Endothelial cell of umbilical vein (primary cell): Measurements from ENCODE around the gene NECAB2. TPM values are rescaled to one million over a fixed set of nuclear protein-coding genes. Genes with fewer than 3 reads are reported as not detected.

ENCODE experiments used
- BruUV-seq: library from RNA; stranded (reverse); fragments of 400-500 nt; replicated peaks from 2 replicates; lab custom pipeline; 2021; lab: Mats Ljungman, UMichigan
- CTCF ChIA-PET: fragments of 300-600, 350-600 bp; sonication (Branson Sonifier 250); formaldehyde crosslinking; loops from one replicate; lab custom pipeline; 2021; ENCODE audit warnings: antibody characterized with exemption, inconsistent platforms; lab: Charles Lee
- POLR2A ChIA-PET: fragments of 300-600, 350-600 bp; sonication (Branson Sonifier 250); formaldehyde crosslinking; loops from one replicate; lab custom pipeline; 2021; ENCODE audit warnings: antibody characterized with exemption, inconsistent platforms; lab: Charles Lee
- DNase-seq: peaks from one replicate; pipeline ENCODE4 v3.0.0-alpha.2; 2011; ENCODE audit warnings: low read depth, low spot score
- FAIRE-seq: peaks from 2 replicates; lab custom pipeline; 2011; peaks lifted over from hg19 to GRCh38; lab: Jason Lieb, UNC
- H2AFZ ChIP-seq: 2 replicates; pipeline ENCODE4 v1.6.0; 2012; ENCODE audit warnings: low read depth, low read length, control low read depth, inconsistent platforms
- H3K27ac ChIP-seq: 2 replicates; pipeline ENCODE4 v1.5.1; 2011; ENCODE audit warnings: low read depth, mild to moderate bottlenecking, control low read depth, low read length, moderate library complexity; ENCODE audit not compliant: insufficient read depth
- H3K27me3 ChIP-seq, 2 experiments: 2 replicates each; pipeline versions ENCODE4 v1.6.0 to v1.6.1; 2011; ENCODE audit warnings: low read length in 2 of 2, mixed read lengths in 1 of 2; ENCODE audit not compliant: control insufficient read depth in 2 of 2, insufficient read depth in 2 of 2
- H3K36me3 ChIP-seq, 2 experiments: 2 replicates in 1 of 2; 3 replicates in 1 of 2; pipeline ENCODE4 v1.5.1; 2011; ENCODE audit warnings: low read length in 2 of 2, mild to moderate bottlenecking in 1 of 2, moderate library complexity in 1 of 2; ENCODE audit not compliant: control insufficient read depth in 2 of 2, insufficient read depth in 2 of 2; ENCODE audit errors: extremely low read depth in 1 of 2
- H3K4me1 ChIP-seq: 3 replicates; pipeline ENCODE4 v1.5.1; 2011; ENCODE audit warnings: mild to moderate bottlenecking, low read length; ENCODE audit not compliant: control insufficient read depth, insufficient read depth; ENCODE audit errors: extremely low read depth
- H3K4me2 ChIP-seq: 2 replicates; pipeline ENCODE4 v1.6.1; 2011; ENCODE audit warnings: low read length, control low read depth, mixed read lengths; ENCODE audit not compliant: insufficient read depth
- H3K4me3 ChIP-seq, 3 experiments: fragments of 200-600 bp in 1 of 3; sonication (generic), shearing (Covaris generic) in 1 of 3; replicated peaks in 1 of 3; 2 replicates each; pipeline ENCODE4 v1.5.1; 2011 to 2016; ENCODE audit warnings: control low read depth in 3 of 3, low read length in 3 of 3, mild to moderate bottlenecking in 2 of 3, inconsistent platforms in 1 of 3, low read depth in 1 of 3, moderate library complexity in 1 of 3; ENCODE audit not compliant: insufficient read depth in 1 of 3
- H3K79me2 ChIP-seq: 2 replicates; pipeline ENCODE4 v1.6.0; 2012; ENCODE audit warnings: low read length, inconsistent platforms; ENCODE audit not compliant: control insufficient read depth, insufficient read depth
- H3K9ac ChIP-seq: replicated peaks from 2 replicates; pipeline ENCODE3; 2011; ENCODE audit warnings: low read length, control low read depth; ENCODE audit not compliant: insufficient read depth; ENCODE audit errors: extremely low read depth
- H3K9me1 ChIP-seq: replicated peaks from 3 replicates; pipeline ENCODE4 v1.6.0; 2011; ENCODE audit warnings: mild to moderate bottlenecking, low read length; ENCODE audit not compliant: control insufficient read depth, insufficient read depth; ENCODE audit errors: extremely low read depth
- H3K9me3 ChIP-seq: replicated peaks from 2 replicates; pipeline ENCODE4 v1.5.1; 2012; ENCODE audit warnings: low read length, inconsistent platforms; ENCODE audit not compliant: control insufficient read depth, insufficient read depth
- H4K20me1 ChIP-seq: replicated peaks from 2 replicates; pipeline ENCODE3; 2011; ENCODE audit warnings: mild to moderate bottlenecking, low read length; ENCODE audit not compliant: control insufficient read depth, insufficient read depth; ENCODE audit errors: extremely low read depth
- EZH2 ChIP-seq: IDR thresholded peaks from 2 replicates; pipeline ENCODE4 v1.6.1; 2012; ENCODE audit warnings: borderline replicate concordance, low read depth, mild to moderate bottlenecking, moderate library complexity, low read length, inconsistent platforms; ENCODE audit not compliant: severe bottlenecking
- FOS ChIP-seq: IDR thresholded peaks from 2 replicates; pipeline ENCODE4 v1.6.1; 2011; ENCODE audit warnings: mild to moderate bottlenecking, low read length, moderate library complexity, borderline replicate concordance; ENCODE audit not compliant: insufficient read depth
- GATA2 ChIP-seq: IDR thresholded peaks from 2 replicates; pipeline ENCODE4 v1.7.0; 2011; ENCODE audit warnings: low read depth, mild to moderate bottlenecking, moderate library complexity, mixed read lengths, low read length; ENCODE audit not compliant: insufficient read length, insufficient read depth
- JUN ChIP-seq: IDR thresholded peaks from 2 replicates; pipeline ENCODE4 v1.6.1; 2011; ENCODE audit warnings: borderline replicate concordance, low read depth; ENCODE audit not compliant: insufficient read length, insufficient read depth
- MYC ChIP-seq: IDR thresholded peaks from one replicate; pipeline ENCODE4 v1.6.1; 2011; ENCODE audit warnings: mild to moderate bottlenecking, low read depth, low read length
- POLR2A ChIP-seq: IDR thresholded peaks from 2 replicates; pipeline ENCODE4 v1.6.1; 2012; ENCODE audit warnings: low read depth, mild to moderate bottlenecking, control low read depth, low read length
- POLR2AphosphoS5 ChIP-seq: IDR thresholded peaks from 2 replicates; pipeline ENCODE4 v1.6.1; 2012; ENCODE audit warnings: low read depth, mild to moderate bottlenecking, control low read depth, low read length, moderate library complexity; ENCODE audit not compliant: insufficient read depth
- dilution Hi-C: fragments of 300-500 bp; cut with MboI; formaldehyde crosslinking; loops from one replicate; pipeline ENCODE4 v1.15.0; 2019; ENCODE audit warnings: low sequenced_read_pairs; ENCODE audit not compliant: extremely low pct_ligation_motif_present
- intact Hi-C: fragments of 100-400 bp; cut with micrococcal nuclease; formaldehyde crosslinking; loops from one replicate; pipeline ENCODE4 v1.10.0; 2022
- polyA plus RNA-seq, 4 experiments: library from polyadenylated mRNA; depleted of rRNA in 3 of 4; stranded (reverse) in 3 of 4; unstranded in 1 of 4; fragments of >200 nt; gene quantifications; 2 replicates each; pipeline versions ENCODE4 v1.2.1 to v1.2.3, GENCODE V29; 2011 to 2012; ENCODE audit warnings: missing spikeins in 1 of 4
- total RNA-seq: library from RNA; stranded (reverse); gene quantifications from 2 replicates; pipeline ENCODE4 v1.2.3, GENCODE V29; 2021
- TF ChIP-seq, protein P1 (sequence below), 2 donors: IDR thresholded peaks; 1 replicate in 1 of 2; 2 replicates in 1 of 2; pipeline ENCODE4 v1.5.1; 2011; ENCODE audit warnings: low read length in 2 of 2, mild to moderate bottlenecking in 2 of 2, moderate library complexity in 2 of 2, control low read depth in 1 of 2, inconsistent platforms in 1 of 2, low read depth in 1 of 2; ENCODE audit not compliant: insufficient read depth in 1 of 2; ENCODE audit errors: extremely low read depth in 1 of 2
- TF ChIP-seq, protein P2 (sequence below): IDR thresholded peaks from 2 replicates; pipeline ENCODE4 v1.6.1; 2011; ENCODE audit not compliant: insufficient read depth, insufficient read length

NECAB2 gene
- total and polyA plus RNA-seq, 2 donors (not counting 3 experiments of a cell fraction or from before 2014, with no cell fraction given): 0.26 to 0.31 TPM

DNA sequence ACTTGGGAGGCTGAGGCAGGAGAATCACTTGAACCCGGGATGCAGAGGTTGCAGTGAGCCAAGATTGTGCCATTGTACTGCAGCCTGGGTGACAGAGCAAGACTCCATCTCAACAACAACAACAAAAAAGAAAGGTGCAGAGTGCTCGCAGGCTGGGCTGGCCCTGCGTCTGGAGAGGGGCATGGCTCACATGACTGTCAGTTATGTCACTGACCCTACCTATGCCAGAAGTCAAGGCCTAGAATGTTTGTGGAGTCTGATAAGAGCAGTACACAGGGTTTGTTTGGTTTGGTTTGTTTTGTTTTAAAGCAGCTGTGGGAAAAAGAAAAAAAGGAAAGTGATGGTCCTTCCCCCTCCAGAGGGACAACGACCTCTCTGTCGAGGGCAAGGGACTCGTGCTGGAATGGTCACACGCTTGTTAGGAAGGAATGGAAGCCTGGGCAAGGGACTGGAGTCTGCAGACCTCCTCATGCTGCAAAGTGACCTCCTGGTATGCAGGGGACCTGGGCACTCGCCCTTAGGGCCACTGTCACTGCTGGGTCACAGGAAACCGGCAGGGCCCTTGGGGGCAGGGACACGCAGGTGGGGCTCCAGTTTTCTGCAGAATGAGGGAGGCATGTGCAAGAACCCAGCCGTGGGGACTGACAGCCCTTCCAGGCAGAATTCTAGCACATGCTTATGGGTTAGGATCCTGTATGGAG is 25.1 kb upstream of the NECAB2 start:
- Histone ChIP-seq H3K36me3 (no peaks in the 10 kb centered on the region), H3K4me3 (no peak overlapping the region)
- CTCF ChIA-PET: no interaction called here

More for the DNA sequence above, 25.1 kb upstream of the NECAB2 start:
- dilution Hi-C loops: no loop called here
- no TSS peak for BruUV-seq
- Histone ChIP-seq H2AFZ (no peak overlapping the region), H3K9me3 (no peaks in the 10 kb centered on the region), H3K27ac (no peak overlapping the region), H4K20me1 (no peaks in the 10 kb centered on the region), H3K9me1 (no peaks in the 10 kb centered on the region), H3K4me1 (peaks cover 5% of the 10 kb centered on the region), H3K79me2 (no peaks in the 10 kb centered on the region), H3K4me2 (no peak overlapping the region), H3K9ac (no peak overlapping the region), H3K27me3 (no peaks in the 10 kb centered on the region)
- TF ChIP-seq, protein P1, sequence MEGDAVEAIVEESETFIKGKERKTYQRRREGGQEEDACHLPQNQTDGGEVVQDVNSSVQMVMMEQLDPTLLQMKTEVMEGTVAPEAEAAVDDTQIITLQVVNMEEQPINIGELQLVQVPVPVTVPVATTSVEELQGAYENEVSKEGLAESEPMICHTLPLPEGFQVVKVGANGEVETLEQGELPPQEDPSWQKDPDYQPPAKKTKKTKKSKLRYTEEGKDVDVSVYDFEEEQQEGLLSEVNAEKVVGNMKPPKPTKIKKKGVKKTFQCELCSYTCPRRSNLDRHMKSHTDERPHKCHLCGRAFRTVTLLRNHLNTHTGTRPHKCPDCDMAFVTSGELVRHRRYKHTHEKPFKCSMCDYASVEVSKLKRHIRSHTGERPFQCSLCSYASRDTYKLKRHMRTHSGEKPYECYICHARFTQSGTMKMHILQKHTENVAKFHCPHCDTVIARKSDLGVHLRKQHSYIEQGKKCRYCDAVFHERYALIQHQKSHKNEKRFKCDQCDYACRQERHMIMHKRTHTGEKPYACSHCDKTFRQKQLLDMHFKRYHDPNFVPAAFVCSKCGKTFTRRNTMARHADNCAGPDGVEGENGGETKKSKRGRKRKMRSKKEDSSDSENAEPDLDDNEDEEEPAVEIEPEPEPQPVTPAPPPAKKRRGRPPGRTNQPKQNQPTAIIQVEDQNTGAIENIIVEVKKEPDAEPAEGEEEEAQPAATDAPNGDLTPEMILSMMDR (IDR thresholded peaks at IDR 0.05; ENCODE audit: extremely low read depth in 1 of 2, insufficient read depth in 1 of 2, low read depth in 1 of 2, low read length in 2 of 2): no peak
- TF ChIP-seq POLR2A (no peak), MYC (no peak), POLR2AphosphoS5 (no peak), FOS (no peak), GATA2 (no peak), EZH2 (no peak), JUN (no peak)
- TF ChIP-seq, protein P2, sequence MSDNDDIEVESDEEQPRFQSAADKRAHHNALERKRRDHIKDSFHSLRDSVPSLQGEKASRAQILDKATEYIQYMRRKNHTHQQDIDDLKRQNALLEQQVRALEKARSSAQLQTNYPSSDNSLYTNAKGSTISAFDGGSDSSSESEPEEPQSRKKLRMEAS: no peak
- DNase-seq: no peak
- intact Hi-C loops: no loop called here
- POLR2A ChIA-PET: no interaction called here
- no peak for FAIRE-seq
